PC-9 (cell line): ENCODE data around the gene GPR153.

ENCODE experiments used
- CTCF ChIP-seq: fragments of 200-600 bp; sonication (generic); conservative IDR thresholded peaks from 2 replicates; pipeline ENCODE4 v1.6.1; 2017; ENCODE audit warnings: mixed run types, antibody characterized with exemption, mild to moderate bottlenecking, moderate library complexity
- EZH2 ChIP-seq: fragments of 200-600 bp; sonication (generic); IDR thresholded peaks from 2 replicates; pipeline ENCODE4 v1.8.0; 2017; ENCODE audit warnings: antibody characterized with exemption, low read depth

DNA sequence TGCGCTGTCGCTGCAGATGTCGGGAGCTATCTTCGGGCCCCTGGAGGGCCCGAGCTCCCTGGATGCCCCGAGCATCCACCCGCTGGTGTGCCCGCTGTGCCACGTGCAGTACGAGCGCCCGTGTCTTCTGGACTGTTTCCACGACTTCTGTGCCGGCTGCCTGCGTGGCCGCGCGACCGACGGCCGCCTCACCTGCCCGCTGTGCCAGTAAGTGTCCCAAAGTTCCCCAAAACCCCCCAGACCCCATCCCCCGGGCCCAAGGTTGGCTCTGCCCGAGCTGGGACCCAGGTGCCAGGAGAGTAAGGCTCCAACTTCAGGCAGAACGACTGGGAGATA, 54.4 kb downstream of the GPR153 start:
- TF ChIP-seq EZH2 (no peak), CTCF (no peak)
